GM21367 (cell line): ENCODE data around the gene NENF.
"Not testable (repeated sequence)": the region's sequence is repeated elsewhere in the genome, so short reads cannot be mapped to it uniquely, and the experiment has no call there.

Source experiments
- ATAC-seq: cut with Tn5 transposase; IDR thresholded peaks from one replicate; pipeline ENCODE4 v1.9.1; 2021; ENCODE audit not compliant: unreplicated experiment

NENF gene

DNA sequence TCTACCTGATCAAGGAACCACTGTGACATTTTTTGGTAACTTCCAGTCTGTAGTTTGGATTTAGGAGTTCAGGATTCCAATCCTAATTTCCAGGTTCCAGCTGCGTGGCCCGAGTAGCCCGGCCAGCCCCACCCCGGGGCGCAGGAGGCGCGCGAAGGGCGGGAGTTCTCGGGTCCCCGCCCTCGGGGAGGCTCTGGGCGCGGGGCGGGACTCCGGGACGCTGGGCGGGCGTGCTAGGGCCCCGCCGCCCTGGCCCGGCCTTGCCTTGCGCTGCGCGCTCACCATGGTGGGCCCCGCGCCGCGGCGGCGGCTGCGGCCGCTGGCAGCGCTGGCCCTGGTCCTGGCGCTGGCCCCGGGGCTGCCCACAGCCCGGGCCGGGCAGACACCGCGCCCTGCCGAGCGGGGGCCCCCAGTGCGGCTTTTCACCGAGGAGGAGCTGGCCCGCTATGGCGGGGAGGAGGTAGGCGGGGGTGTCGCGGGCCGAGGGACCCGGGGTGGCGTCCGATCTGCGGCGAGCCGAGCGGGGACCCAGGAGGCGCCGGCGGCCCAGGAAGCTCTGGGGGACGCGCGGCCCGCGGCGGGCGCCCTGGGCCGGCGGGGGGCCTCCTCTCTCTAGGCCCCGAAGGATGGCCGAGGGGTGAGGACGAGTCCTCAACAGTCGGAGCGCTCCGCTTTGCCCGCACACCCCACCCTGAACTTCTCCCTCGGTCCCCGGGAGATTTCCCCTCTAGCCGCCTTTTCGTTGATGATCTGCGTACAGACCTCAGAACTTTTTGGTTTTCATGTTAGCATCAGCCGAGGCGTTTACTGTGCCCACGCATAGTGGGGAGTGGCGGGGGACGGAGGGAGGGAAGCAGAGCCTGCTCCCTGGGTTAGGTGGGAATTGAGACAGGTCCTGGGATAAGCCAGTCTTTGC lies at the start of gene NENF:
Gene NENF, plus strand, starts transcription at position 260 of the 916 bp plus-strand sequence. Its CDS starts 24 bp downstream, at position 284.
- peak; percentile 96 for ATAC-seq

DNA sequence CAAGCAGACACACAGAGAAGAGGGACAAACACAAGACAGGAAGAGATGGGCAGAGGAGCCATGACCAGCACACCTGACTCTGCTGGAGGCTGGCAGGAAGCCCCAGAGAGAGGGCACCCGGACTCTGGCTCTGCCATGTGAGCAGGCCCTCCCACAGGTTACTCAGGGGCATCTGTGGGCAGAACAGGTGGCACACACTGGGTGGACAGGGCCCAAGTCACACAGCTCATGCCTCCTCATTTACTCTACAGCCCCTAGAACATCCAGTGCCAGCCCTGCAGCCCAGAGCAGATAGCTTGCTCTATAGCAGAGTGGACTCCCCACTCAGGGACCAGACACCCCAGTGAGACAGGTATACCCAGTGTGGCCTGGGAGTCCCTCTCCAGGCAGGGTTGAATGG lies 46.7 kb upstream of the NENF start:
- ATAC-seq: no peak

DNA sequence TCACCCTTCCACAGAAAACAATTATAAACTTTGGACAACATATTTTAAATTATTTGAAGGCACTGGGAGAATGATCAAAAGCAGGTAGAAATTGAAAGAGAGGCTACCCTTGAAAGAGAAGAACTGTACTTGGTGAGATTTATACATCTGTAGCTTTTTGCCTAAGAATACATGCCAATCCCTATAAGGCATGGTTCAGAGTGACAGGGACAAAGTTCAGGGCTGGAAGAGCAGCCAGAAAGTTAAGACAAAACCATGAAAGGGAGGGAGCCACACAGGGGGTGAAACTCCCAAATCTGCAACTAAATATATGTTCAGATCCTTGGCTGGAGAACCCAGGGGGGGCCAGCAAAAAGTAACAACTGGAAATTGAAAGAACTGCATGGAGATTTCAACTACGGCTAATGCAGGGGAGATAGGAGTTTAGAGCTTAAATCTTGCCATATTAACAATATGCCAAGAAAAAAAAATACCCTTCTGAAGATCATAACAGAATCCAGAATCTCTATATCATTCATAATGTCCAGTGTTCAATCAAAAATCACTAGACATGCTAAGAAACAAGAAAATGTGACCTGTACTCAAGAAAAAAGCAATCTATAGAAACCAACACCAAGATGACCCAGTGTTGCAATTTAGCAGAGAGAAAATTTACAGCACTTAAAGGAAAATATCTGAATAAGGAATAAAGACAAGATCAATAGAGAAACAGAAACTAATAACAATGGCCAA lies 43.6 kb upstream of the NENF start:
- no peak for ATAC-seq

DNA sequence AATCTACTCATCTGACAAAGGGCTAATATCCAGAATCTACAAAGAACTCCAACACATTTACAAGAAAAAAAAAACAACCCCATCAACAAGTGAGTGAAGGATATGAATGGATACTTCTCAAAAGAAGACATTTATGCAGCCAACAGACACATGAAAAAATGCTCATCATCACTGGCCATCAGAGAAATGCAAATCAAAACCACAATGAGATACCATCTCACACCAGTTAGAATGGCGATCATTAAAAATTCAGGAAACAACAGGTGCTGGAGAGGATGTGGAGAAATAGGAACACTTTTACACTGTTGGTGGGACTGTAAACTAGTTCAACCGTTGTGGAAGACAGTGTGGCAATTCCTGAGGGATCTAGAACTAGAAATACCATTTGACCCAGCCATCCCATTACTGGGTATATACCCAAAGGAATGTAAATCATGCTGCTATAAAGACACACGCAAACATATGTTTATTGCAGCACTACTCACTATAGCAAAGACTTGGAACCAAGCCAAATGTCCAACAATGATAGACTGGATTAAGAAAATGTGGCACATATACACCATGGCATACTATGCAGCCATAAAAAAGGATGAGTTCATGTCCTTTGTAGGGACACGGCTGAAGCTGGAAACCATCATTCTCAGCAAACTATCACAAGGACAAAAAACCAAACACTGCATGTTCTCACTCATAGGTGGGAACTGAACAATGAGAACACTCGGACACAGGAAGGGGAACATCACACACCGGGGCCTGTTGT lies 36.9 kb upstream of the NENF start:
- ATAC-seq: not testable (repeated sequence)

DNA sequence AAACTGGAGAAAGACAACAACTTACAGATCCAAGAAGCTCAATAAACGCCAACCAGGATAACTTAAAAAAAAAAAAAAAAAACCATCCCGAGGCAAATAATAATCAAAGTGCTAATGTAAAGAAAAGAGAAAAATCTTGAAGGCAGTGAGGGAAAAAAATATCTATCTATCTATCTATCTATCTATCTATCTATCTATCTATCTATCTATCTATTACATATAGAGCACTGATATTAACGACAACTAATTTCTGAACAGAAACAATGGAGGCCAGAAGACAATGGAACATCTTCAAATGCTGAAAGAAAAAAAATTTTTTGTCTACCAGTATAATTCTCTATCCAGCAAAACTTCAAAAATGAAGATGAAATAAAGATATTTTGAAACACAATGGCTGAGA lies 36.1 kb upstream of the NENF start:
- ATAC-seq: no peak

DNA sequence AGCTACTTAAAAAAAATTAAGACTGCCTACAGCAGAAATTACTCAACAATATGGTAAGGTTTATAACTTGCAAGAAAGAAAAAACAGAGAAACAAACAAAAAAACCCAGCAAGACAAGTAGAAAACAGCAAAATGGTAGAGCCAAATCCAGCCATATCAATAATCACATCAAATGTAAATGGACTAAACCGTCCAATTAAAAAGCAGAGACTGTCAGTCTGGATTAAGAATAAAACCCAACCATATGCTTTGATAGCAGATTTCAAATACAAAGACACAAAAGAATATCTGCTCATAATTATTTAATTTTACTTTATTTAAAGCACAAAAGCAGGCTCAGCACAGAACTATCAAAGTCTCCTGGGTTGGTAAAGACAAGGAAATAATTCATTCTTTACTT lies 35.5 kb upstream of the NENF start:
- ATAC-seq: no peak

DNA sequence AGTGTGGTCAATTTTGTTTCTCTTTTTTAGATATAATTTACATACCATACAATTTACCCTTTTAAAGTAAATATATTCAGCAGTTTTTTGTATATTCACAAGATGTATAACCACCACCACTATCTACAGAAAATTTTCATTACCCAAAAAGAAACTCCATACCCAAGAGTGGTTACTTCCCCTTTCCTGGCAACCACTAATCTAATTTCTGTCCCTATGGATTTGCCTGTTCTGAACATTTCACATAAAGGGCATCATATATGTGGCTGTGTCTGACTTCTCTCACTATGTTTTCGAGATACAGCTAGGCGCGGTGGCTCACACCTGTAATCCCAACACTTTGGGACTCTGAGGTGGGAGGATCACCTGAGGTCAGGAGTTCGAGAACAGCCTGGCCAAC lies 31.7 kb upstream of the NENF start:
- no peak for ATAC-seq

DNA sequence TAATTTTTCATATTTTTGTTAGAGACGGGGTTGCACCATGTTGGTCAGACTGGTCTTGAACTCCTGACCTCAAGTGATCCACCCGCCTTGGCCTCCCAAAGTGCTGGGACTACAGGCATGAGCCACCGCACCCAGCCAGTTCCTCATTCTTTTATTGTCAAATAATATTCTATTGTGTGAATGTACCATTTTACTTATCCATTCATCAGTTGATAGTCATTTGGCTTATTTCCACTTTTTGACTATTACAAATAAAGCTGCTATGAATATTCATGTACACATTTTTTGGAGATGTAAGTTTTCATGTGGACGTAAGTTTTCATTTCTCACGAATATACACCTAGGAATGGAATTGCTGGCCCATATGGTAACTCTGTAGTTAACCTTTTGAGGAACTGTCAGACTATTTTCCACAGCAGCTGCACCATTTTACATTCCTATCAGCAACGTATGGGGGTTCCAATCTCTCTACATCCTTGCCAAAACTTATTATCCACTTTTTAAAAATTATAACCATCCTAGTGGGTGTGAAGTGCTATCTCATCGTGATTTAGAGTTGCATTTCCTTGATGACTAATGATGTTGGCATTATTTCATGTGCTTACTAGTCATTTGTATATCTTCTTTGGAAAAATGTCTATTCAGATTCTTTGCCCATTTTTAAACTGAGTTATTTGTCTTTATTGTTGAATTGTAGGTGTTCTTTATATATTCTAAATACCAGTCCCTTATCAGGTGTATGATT lies 30.7 kb upstream of the NENF start:
- no peak for ATAC-seq

DNA sequence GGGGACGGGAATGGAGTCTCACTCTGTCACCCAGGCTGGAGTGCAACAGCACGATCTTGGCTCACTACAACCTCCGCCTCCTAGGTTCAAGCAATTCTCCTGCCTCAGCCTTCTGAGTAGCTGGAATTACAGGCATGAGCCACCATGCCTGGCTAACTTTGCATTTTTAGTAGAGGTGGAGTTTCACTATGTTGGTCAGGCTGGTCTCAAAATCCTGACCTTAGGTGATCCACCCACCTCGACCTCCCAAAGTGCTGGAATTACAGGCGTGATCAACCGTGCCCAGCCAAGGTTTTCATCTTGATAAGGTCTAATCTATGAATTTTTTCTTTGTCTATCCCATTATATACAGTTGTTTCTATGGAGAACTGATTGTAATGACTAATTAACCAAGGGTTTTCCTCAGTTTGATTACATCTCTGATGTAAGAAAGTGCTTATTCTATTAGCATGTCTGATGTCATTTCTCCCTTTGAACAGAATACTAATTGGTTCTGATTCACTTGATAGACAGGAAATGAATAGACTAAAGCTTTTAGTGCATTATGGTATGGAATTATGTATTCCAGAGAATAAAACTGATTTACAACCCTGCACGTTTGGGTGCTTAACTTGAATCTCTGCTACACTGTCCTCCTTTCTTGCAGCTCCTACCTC lies 29.9 kb upstream of the NENF start:
- ATAC-seq: no peak

DNA sequence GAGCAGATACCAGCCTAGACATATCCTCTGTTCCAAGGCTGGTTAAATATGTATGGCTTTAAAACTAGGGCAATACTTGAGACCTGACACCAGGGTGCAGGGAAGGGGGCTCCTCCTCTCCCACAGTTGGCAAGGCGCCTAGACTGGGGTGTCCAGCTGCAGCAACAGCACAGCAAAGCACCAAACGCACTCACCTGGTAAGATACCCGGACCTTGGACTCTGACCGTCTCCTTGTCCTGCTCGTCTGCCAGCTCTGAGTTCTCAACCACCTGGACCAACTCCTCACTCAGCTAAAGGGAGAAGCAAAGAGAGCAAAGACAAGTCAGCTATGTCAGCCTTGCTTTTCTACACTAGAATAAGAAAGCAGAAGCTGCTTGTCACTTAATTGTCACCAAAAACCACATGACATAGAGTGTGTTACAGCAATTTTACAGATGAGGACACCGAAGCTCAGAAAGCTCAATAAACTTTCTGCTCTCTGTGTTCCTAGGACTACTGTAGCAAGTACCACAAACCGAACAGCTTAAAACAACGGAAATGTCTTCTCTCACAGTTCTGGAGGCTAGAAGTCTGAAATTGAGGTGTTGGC lies 22.4 kb upstream of the NENF start:
- ATAC-seq: no peak

DNA sequence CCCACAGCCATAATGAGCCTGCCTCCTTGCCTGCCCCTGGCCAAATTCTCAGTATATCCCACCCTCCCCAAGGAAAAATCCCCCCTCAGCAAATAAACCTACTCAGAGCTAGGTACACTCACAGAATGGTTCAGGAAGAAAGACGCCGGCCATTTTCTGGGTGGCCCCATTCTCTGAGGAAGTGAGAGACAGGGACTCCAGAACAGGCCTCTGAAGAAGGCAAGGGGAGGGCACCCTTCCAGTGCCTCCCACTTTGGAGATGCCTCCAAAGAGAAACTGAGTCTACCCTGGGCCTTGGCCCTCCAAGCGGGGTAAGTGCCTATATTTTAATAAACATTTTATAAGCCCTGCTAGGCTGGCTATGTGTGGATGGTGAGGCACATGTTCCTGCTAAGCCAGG lies 20.3 kb upstream of the NENF start:
- no peak for ATAC-seq

DNA sequence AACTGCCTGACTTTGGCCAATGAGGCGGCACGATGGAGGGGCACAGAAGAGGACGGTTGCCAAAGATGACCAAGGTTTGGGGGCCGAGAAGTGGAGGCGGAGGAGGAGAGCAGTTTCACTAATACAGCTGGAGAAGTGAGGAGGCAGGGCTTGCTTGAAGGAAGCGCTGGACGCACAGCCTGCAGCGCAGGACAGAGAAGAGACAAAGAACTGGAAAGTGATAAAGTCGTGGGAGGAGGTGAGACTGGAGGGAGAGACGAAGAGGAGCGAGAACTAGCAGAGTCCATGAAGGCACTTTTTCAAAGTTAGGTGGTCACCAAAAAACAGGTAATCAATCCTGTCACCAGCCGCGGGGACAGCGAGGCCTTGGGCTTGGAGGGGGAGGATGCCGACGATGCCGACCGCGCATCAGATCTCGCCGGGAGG lies 18.8 kb upstream of the NENF start:
- ATAC-seq: peak; percentile 5

DNA sequence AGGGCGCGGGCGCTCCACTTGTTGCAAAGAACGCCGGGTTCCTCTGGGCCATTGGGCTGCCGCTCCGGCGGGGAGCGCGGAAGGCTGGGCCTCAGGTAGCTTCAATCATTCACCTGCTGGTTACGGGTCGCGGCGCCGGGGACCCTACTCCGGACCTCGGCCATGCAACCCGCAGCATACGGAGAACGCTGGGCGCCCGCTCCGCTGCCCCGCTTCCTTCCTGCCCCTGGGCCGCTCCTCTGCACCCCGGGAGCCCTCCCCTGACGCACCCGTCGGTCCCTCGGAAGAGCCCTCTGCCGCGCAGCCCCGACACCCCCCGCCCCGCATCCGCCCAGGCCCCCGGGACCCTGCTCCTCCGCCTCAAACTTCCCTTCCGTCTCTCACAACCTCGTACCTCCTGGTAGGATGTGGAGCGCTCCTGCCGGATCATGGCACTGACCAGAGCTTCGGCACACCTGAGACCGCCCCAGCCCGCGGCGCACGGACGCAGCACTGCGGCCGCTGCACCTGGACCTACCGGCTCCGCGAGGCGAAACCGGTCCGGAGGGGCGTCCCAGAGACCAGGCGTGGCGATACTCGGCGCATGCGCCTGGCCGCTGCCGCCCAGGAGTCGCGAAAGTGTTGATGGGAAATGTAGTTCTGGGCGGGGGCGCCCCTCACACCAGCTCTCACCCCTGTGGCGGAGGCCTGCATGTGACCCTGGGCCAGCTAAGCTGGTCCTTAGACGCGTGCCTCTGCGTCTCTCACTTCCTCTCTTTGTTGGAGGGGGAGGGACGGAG lies 18.2 kb upstream of the NENF start, which contains the start of gene PACC1:
Gene PACC1, minus strand, starts transcription at position 559 of the 779 bp plus-strand sequence. Its CDS starts 129 bp downstream, at position 430.
- ATAC-seq: peak; percentile 97

DNA sequence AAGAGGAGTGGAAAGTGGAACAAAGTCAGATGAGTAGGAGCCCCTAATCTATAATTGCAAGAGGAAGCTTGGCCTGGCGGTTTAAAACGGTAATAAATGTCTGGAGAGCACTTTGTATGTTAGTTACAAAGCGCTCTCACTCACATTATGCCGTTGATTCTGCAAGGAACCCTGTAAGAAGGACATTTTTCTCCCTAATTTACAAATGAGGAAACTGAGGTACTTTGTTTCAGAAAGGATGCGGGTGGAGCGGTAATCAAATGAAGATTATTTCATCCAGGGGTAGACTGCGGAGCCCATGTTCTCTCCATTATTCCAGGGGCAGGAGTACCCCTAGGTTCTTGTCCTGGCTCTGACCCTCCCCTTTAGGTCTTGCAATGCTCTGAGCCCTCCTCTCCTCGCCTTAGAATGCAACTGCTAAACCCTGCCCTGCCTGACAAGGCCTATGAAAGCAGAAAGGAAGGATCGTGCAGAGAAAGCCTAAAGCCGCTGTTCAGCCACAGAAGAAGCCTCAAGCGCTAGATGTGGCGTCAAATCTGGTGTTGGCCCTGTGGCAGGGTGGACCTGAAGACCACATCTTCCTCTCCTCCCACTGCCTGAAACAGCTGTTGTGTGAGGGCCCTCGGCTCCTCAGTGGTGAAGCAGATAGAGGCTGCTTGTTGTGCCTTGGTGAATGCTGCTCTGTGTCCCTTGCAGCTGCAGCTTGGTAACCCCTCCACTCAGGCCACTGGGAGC lies 17.4 kb upstream of the NENF start:
- ATAC-seq: no peak

DNA sequence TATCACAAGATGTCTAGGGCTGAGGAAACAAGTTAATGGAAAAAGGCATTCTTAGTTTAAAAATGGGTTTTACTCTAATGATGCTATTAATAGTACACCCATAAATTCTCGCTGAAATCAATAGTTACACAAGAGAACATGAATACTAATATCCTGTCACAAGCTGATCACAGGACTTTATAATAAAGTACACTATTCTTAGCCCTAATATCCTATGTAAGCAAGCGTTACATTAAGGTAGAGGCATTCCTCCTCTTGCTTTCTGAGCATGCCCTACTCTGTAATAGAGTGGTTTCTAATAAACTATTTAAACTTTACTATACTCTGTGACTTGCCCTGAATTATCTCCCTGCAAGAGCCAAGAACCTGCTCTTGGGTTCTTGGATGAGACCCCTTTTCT lies 11.6 kb upstream of the NENF start:
- no peak for ATAC-seq

DNA sequence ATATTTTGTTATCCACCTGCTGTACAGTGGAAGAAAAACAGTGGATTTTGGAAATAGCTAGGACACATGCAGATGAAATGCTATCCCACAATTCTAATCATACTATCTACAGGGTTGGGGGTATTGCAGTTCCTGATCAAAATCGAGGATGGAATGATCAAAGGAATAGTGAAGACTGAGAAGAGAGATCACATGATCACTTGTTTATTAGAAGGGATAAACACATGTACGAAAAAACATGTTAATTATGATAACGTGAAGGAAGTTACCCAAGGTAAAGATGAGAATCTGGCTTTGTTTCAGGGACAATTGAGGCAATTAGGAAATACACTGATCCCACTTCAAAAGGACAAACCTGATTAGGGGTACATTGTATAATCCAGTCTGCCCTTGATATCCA lies 8.8 kb upstream of the NENF start:
- ATAC-seq: no peak

DNA sequence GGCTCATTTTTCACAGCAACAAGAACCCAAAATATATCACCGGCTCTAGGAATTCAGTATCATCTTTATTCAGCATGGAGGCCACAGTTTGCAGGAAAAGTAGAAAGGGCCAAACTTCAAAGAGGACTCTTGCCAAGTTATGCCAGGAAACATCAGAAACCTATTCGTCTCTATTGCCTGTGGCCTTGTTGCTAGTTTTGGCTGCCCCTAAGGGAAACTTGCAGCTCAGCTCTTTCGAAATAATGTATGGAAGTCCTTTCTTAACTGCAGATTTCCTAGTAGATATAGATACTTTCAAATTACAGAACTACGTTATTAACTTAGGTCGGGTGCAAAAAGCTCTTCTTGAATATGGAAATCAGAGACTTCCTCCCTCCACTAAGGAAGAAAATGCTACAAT lies 4.2 kb upstream of the NENF start:
- no peak for ATAC-seq

DNA sequence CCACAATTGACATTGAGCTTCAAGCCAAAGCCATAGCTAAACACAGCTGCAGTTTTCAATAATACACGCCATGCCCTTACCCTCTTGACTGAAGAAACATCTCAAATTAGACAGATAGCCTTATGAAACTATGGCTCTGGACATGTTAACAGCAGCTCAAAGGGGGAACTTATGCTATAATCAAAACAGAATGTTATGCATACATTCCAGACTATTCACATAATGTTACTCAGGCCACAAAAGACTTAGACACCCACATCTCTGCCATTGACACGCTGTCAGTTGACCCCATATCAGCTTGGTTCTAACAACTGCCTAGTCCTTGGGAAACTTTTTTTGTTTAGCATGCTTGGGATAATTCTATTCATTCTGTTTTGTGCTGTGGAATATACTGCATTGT lies 2.3 kb upstream of the NENF start:
- ATAC-seq: no peak
